ENCODE measurements around the gene SIRPA. TPM values are rescaled to one million over a fixed set of nuclear protein-coding genes. Genes with fewer than 3 reads are reported as not detected.

The SIRPA gene
- total RNA-seq, 4 donors from 2014 or later: 9.0 to 46.6 (median 18.6) TPM

DNA sequence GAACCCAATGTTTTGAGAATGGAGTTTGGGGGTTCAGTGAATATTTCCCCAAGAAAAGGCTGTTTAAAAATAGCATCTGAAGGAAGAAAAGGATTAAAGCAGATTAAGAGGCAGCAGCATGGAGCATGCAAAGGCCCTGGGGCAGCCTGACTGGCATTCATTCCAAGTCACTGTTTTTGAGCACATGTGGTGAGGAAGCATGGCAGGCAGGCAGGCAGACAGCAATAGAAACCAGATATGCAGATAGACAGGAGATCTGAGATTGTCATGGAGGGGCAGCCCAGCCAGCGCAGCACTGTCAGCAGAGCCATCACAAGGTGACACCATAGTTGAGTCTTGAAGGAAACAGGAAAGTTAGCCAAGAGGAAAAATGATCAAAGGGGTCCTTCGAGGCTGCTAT lies 37.8 kb downstream of the SIRPA start:
- Histone ChIP-seq H3K27me3 (no peaks in the 10 kb centered on the region), H3K4me3 (no peak overlapping the region), H3K9me3 (no peaks in the 10 kb centered on the region), H3K36me3 (no peaks in the 10 kb centered on the region), H3K27ac (peak overlapping the region in 1 of 4 donors; percentile 68), H3K4me1 (peaks cover 0 to 16% (median 6%) of the 10 kb centered on the region in 4 donors)
- intact Hi-C loops (cut with DNase I; ENCODE audit: low total_unique reads): no loop called here
- TF ChIP-seq, protein P1, sequence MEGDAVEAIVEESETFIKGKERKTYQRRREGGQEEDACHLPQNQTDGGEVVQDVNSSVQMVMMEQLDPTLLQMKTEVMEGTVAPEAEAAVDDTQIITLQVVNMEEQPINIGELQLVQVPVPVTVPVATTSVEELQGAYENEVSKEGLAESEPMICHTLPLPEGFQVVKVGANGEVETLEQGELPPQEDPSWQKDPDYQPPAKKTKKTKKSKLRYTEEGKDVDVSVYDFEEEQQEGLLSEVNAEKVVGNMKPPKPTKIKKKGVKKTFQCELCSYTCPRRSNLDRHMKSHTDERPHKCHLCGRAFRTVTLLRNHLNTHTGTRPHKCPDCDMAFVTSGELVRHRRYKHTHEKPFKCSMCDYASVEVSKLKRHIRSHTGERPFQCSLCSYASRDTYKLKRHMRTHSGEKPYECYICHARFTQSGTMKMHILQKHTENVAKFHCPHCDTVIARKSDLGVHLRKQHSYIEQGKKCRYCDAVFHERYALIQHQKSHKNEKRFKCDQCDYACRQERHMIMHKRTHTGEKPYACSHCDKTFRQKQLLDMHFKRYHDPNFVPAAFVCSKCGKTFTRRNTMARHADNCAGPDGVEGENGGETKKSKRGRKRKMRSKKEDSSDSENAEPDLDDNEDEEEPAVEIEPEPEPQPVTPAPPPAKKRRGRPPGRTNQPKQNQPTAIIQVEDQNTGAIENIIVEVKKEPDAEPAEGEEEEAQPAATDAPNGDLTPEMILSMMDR (IDR thresholded peaks at IDR 0.05): no peak
- TF ChIP-seq POLR2AphosphoS5 (IDR thresholded peaks at IDR 0.05): no peak
- TF ChIP-seq EP300 (IDR thresholded peaks at IDR 0.05; ENCODE audit: low read depth): no peak
- TF ChIP-seq POLR2A (IDR thresholded peaks at IDR 0.05): no peak
- no peak for DNase-seq
- 69% methylated on average over 2 of the region's 2 CpGs; no CpG with 5 or more reads in 1 of the 2 donors for WGBS, 2 donors (ENCODE audit: low coverage in 1 of 2)
- in situ Hi-C loops (cut with MboI; ENCODE audit: low pct_ligation_motif_present in 1 of 4, low pct_unique_long_range_greater_than_20kb in 1 of 4, low sequenced_read_pairs in 3 of 4): no loop called here

DNA sequence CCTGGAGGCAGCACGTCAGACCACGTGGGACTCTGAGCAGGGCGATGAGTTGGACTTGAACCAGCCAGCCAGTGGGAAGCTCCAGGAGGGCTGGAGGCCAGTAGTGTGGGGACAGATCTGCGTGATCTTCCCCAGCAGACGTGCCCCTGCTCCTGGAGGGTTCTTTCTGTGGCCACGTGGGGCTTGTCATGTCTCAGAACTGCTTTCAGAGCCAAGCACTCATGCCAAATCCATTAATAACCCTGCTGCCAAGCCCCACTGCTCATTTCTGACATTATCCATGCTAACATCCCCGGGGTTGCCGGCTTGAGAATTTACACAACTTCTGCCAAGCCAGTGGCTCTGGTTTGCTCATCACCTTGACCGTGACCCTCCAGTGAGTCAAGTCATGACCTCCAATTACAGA lies 38.3 kb downstream of the SIRPA start:
- in situ Hi-C loops (cut with MboI; ENCODE audit: low pct_ligation_motif_present in 1 of 4, low pct_unique_long_range_greater_than_20kb in 1 of 4, low sequenced_read_pairs in 3 of 4) (no loop called here), intact Hi-C loops (cut with DNase I; ENCODE audit: low total_unique reads) (no loop called here)
- H3K36me3 ChIP-seq: no peaks in the 10 kb centered on the region
- peak overlapping the region in 2 of 4 donors; percentile 59 to 68 for H3K27ac ChIP-seq
- no peak for DNase-seq
- H3K27me3 ChIP-seq: no peaks in the 10 kb centered on the region
- TF ChIP-seq POLR2A (IDR thresholded peaks at IDR 0.05) (no peak), EP300 (IDR thresholded peaks at IDR 0.05; ENCODE audit: low read depth) (peak; percentile 37), POLR2AphosphoS5 (IDR thresholded peaks at IDR 0.05) (peak; percentile 57 to 76 (median 67))
- TF ChIP-seq, protein P1 (IDR thresholded peaks at IDR 0.05): no peak
- no peaks in the 10 kb centered on the region for H3K9me3 ChIP-seq
- 60 to 67% methylated on average over 1 to 9 of the region's 9 CpGs for WGBS, 2 donors (ENCODE audit: low coverage in 1 of 2)
- no peak overlapping the region for H3K4me3 ChIP-seq
- peaks cover 0 to 16% (median 6%) of the 10 kb centered on the region in 4 donors for H3K4me1 ChIP-seq

DNA sequence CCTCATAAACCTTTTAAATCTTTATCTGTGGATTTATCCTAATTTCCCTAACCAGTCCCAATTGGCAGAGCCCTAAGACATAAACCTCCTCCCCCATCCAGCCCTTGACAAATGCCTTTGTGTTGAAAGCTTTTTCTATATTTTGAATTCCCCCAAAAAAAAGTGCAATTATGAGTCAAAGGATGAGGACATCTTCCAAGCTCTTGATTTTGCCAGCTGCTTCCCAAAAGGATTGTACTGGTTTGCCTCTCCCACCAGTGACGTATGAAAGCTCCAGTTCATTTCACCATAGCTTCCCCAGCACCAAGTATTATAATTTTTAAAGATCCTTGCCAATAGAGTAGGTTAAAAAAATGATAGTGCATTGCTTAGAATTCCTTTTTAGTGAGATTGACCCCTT lies 38.9 kb downstream of the SIRPA start:
- in situ Hi-C loops (cut with MboI; ENCODE audit: low pct_ligation_motif_present in 1 of 4, low pct_unique_long_range_greater_than_20kb in 1 of 4, low sequenced_read_pairs in 3 of 4): no loop called here
- Histone ChIP-seq H3K4me3 (no peak overlapping the region), H3K9me3 (no peaks in the 10 kb centered on the region), H3K27ac (peak overlapping the region in 2 of 4 donors; percentile 59 to 68), H3K27me3 (no peaks in the 10 kb centered on the region), H3K4me1 (peaks cover 0 to 16% (median 6%) of the 10 kb centered on the region in 4 donors), H3K36me3 (no peaks in the 10 kb centered on the region)
- DNase-seq: no peak
- WGBS, 2 donors (ENCODE audit: low coverage in 1 of 2): 50 to 81% methylated on average over 1 of the region's 1 CpG
- intact Hi-C loops (cut with DNase I; ENCODE audit: low total_unique reads): no loop called here
- TF ChIP-seq, protein P1 (IDR thresholded peaks at IDR 0.05): no peak
- TF ChIP-seq POLR2AphosphoS5 (IDR thresholded peaks at IDR 0.05): peak in 1 of 3 donors; percentile 22

DNA sequence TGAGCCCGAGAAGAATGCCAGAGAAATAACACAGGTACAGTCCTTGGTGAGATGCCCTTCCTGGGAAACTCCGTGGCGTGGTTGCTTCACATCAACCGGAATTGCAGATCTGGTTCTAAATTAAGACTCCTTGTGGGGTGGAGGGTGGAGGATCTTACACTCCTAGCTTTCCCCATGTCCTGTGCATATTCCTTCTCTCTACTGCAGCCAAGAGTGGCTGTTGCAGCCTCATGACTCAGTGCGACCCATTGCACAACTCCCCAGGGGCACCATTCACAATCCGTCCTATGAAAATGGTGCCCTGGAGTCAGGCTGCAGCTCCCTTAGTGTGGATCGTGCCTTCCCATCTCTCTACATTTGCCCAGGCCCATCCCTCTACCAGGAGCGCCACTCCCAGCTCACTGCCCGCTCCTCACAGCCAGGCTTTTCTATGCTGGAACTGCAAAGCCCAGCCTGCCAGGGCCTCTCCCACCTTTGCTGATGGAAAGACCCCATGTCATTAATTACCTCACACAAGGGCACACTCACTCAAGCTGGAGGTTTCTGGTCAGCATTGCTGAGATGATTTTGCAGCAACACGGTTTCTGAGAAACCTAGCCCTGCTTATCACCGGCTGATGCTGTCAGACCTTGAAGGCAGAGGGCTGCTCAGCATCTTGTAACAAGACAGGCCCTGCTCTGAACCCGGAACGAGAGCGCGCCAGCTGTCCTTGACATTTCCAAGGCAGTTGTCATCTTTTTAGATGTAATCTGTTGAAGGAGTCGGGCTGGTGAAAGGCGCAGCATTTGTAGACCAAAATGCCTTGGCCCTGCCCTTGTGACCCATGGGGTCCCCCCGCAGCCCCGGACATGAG lies 39.7 kb downstream of the SIRPA start:
- TF ChIP-seq, protein P1 (IDR thresholded peaks at IDR 0.05): no peak
- TF ChIP-seq POLR2AphosphoS5 (IDR thresholded peaks at IDR 0.05): peak in 2 of 3 donors; percentile 29 to 50
- TF ChIP-seq EP300 (IDR thresholded peaks at IDR 0.05; ENCODE audit: low read depth): no peak
- in situ Hi-C loops (cut with MboI; ENCODE audit: low pct_ligation_motif_present in 1 of 4, low pct_unique_long_range_greater_than_20kb in 1 of 4, low sequenced_read_pairs in 3 of 4) (no loop called here), intact Hi-C loops (cut with DNase I; ENCODE audit: low total_unique reads) (no loop called here)
- Histone ChIP-seq H3K9me3 (no peaks in the 10 kb centered on the region), H3K27ac (peak overlapping the region; percentile 48 to 68 (median 58)), H3K4me3 (no peak overlapping the region), H3K27me3 (no peaks in the 10 kb centered on the region), H3K36me3 (no peaks in the 10 kb centered on the region), H3K4me1 (peaks cover 0 to 16% (median 6%) of the 10 kb centered on the region in 4 donors)
- WGBS, 2 donors (ENCODE audit: low coverage in 1 of 2): 66 to 80% methylated on average over 7 to 19 of the region's 19 CpGs
- no peak for DNase-seq

Measured in transverse colon (tissue), 4 donors.